HG03457 (cell line): Measurements from ENCODE around the gene CEACAM18.
"Not testable (repeated sequence)": the region's sequence is repeated elsewhere in the genome, so short reads cannot be mapped to it uniquely, and the experiment has no call there.

ENCODE experiments used
- ATAC-seq: cut with Tn5 transposase; IDR thresholded peaks from one replicate; pipeline ENCODE4 v1.9.1; 2021; ENCODE audit warnings: moderate number of reproducible peaks; ENCODE audit not compliant: unreplicated experiment

The CEACAM18 gene

GRCh38 chr19:51460164-51460992 is 18.0 kb upstream of the CEACAM18 start:
- no peak for ATAC-seq

GRCh38 chr19:51461723-51462161 is 16.6 kb upstream of the CEACAM18 start:
- ATAC-seq = no peak

- no peak for ATAC-seq
Observed at GRCh38 chr19:51462276-51462675, 16.1 kb upstream of the CEACAM18 start.

GRCh38 chr19:51462681-51463080 is 15.7 kb upstream of the CEACAM18 start:
- no peak for ATAC-seq

GRCh38 chr19:51463976-51464581 is 14.3 kb upstream of the CEACAM18 start:
- not testable (repeated sequence) for ATAC-seq

- no peak for ATAC-seq
Observed at GRCh38 chr19:51466723-51467122, 11.6 kb upstream of the CEACAM18 start.

GRCh38 chr19:51467864-51468544 is 10.3 kb upstream of the CEACAM18 start:
- no peak for ATAC-seq

GRCh38 chr19:51468545-51468920 is 9.8 kb upstream of the CEACAM18 start:
- no peak for ATAC-seq

GRCh38 chr19:51469162-51469561 is 9.2 kb upstream of the CEACAM18 start:
- no peak for ATAC-seq

- ATAC-seq = no peak
Observed at GRCh38 chr19:51469629-51470028, 8.7 kb upstream of the CEACAM18 start.

GRCh38 chr19:51470966-51471365 is 7.4 kb upstream of the CEACAM18 start:
- no peak for ATAC-seq

GRCh38 chr19:51471527-51471926 is 6.8 kb upstream of the CEACAM18 start:
- no peak for ATAC-seq

- no peak for ATAC-seq
Observed at GRCh38 chr19:51472607-51473006, 5.7 kb upstream of the CEACAM18 start.

- no peak for ATAC-seq
Observed at GRCh38 chr19:51473009-51473707, 5.2 kb upstream of the CEACAM18 start.

GRCh38 chr19:51476164-51476563 is 2.2 kb upstream of the CEACAM18 start:
- ATAC-seq = no peak

GRCh38 chr19:51477344-51477743 is 995 bp upstream of the CEACAM18 start:
- no peak for ATAC-seq

- ATAC-seq = no peak
Observed at GRCh38 chr19:51479531-51480331, 1.4 kb downstream of the CEACAM18 start.

- ATAC-seq = no peak
Observed at GRCh38 chr19:51480590-51480989, 2.3 kb downstream of the CEACAM18 start.

GRCh38 chr19:51485960-51486660 is 7.8 kb downstream of the CEACAM18 start:
- no peak for ATAC-seq

- ATAC-seq = no peak
Observed at GRCh38 chr19:51488491-51488890, 10.2 kb downstream of the CEACAM18 start.
